Neural progenitor cell (in vitro differentiated cells): ENCODE results near the gene GPR107. TPM values are rescaled to one million over a fixed set of nuclear protein-coding genes. Genes with fewer than 3 reads are reported as not detected.

ENCODE experiments used
- DNase-seq: peaks from one replicate; pipeline ENCODE4 v3.0.0-alpha.2; 2016; ENCODE audit warnings: low spot score
- H2AFZ ChIP-seq: fragments of 200-600 bp; sonication (generic); replicated peaks from 2 replicates; pipeline ENCODE4 v1.6.1; 2016; ENCODE audit warnings: antibody characterized with exemption
- H3F3A ChIP-seq: fragments of 200-600 bp; sonication (generic); 2 replicates; pipeline ENCODE4 v1.6.1; 2016; ENCODE audit warnings: antibody characterized with exemption, low read depth
- H3K27ac ChIP-seq: fragments of 200-600 bp; sonication (generic); 2 replicates; pipeline ENCODE4 v1.5.1; 2016; ENCODE audit warnings: mild to moderate bottlenecking
- H3K27me3 ChIP-seq: fragments of 200-600 bp; sonication (generic); 2 replicates; pipeline ENCODE4 v1.6.1; 2016; ENCODE audit warnings: mild to moderate bottlenecking, moderate library complexity
- H3K36me3 ChIP-seq: fragments of 200-600 bp; sonication (generic); 2 replicates; pipeline ENCODE4 v1.5.1; 2016
- H3K4me1 ChIP-seq: fragments of 200-600 bp; sonication (generic); 2 replicates; pipeline ENCODE4 v1.6.1; 2016; ENCODE audit warnings: mixed run types
- H3K4me2 ChIP-seq: fragments of 200-600 bp; sonication (generic); 2 replicates; pipeline ENCODE4 v1.6.1; 2016
- H3K4me3 ChIP-seq: fragments of 200-600 bp; sonication (generic); 2 replicates; pipeline ENCODE4 v1.5.1; 2016
- H3K79me2 ChIP-seq: fragments of 200-600 bp; sonication (generic); 2 replicates; pipeline ENCODE4 v1.6.1; 2016; ENCODE audit warnings: low read depth
- H3K9ac ChIP-seq: fragments of 200-600 bp; sonication (generic); 2 replicates; pipeline ENCODE4 v1.6.1; 2016
- H3K9me3 ChIP-seq: fragments of 200-600 bp; sonication (generic); 2 replicates; pipeline ENCODE4 v1.5.1; 2016; ENCODE audit warnings: low read depth
- H4K20me1 ChIP-seq: fragments of 200-600 bp; sonication (generic); 2 replicates; pipeline ENCODE4 v1.6.1; 2016; ENCODE audit warnings: low read depth
- H3K27ac Mint-ChIP-seq: 3 replicates; pipeline ENCODE4 v1.8.0; 2021; ENCODE audit warnings: mixed read lengths
- H3K27me3 Mint-ChIP-seq: 2 replicates; pipeline ENCODE4 v1.8.0; 2022; ENCODE audit warnings: low read depth, mild to moderate bottlenecking, inconsistent platforms, moderate library complexity, mixed read lengths; ENCODE audit not compliant: insufficient read depth
- H3K36me3 Mint-ChIP-seq: 3 replicates; pipeline ENCODE4 v1.8.0; 2021; ENCODE audit warnings: mixed read lengths
- H3K4me1 Mint-ChIP-seq: 3 replicates; pipeline ENCODE4 v1.8.0; 2021; ENCODE audit warnings: mixed read lengths
- H3K4me3 Mint-ChIP-seq: 3 replicates; pipeline ENCODE4 v1.8.0; 2021; ENCODE audit warnings: mild to moderate bottlenecking, moderate library complexity, mixed read lengths
- H3K9me3 Mint-ChIP-seq: 3 replicates; pipeline ENCODE4 v1.8.0; 2020; ENCODE audit warnings: mixed read lengths
- CTCF ChIP-seq: fragments of 200-600 bp; sonication (generic); IDR thresholded peaks from 2 replicates; pipeline ENCODE4 v1.5.1; 2017; ENCODE audit warnings: antibody characterized with exemption, mild to moderate bottlenecking
- EZH2 ChIP-seq: fragments of 200-600 bp; sonication (generic); IDR thresholded peaks from 2 replicates; pipeline ENCODE4 v1.6.1; 2017; ENCODE audit warnings: antibody characterized with exemption, mild to moderate bottlenecking, moderate library complexity
- EZH2phosphoT487 ChIP-seq: fragments of 200-600 bp; sonication (generic); IDR thresholded peaks from 2 replicates; pipeline ENCODE4 v1.6.1; 2017; ENCODE audit warnings: antibody characterized with exemption
- total RNA-seq: library from RNA; depleted of rRNA; stranded (reverse); fragments of >200 nt; gene quantifications from 2 replicates; pipeline ENCODE4 v1.2.3, GENCODE V29; 2015; ENCODE audit warnings: low replicate concordance

Gene GPR107
- total RNA-seq, 1 donor from 2014 or later: 33.8 TPM

- Mint-ChIP-seq H3K27ac (no peak overlapping the region), H3K36me3 (no peaks in the 10 kb centered on the region), H3K4me1 (peaks cover 19% of the 10 kb centered on the region), H3K4me3 (peak overlapping the region; percentile 91), H3K9me3 (no peaks in the 10 kb centered on the region), H3K27me3 (peaks cover 15% of the 10 kb centered on the region)
- peak overlapping the region; percentile 85 for H3K4me3 ChIP-seq
- H3K9me3 ChIP-seq: no peaks in the 10 kb centered on the region
- no peak for TF ChIP-seq CTCF
- no peak for TF ChIP-seq EZH2
- TF ChIP-seq EZH2phosphoT487: no peak
- no peak overlapping the region for H2AFZ ChIP-seq
- H4K20me1 ChIP-seq: no peaks in the 10 kb centered on the region
- H3F3A ChIP-seq: peaks cover 15% of the 10 kb centered on the region
- H3K36me3 ChIP-seq: no peaks in the 10 kb centered on the region
- H3K27me3 ChIP-seq: peaks cover 11% of the 10 kb centered on the region
- H3K79me2 ChIP-seq: peaks cover 30% of the 10 kb centered on the region
- peak overlapping the region; percentile 91 for H3K4me2 ChIP-seq
- peaks cover 3% of the 10 kb centered on the region for H3K4me1 ChIP-seq
- no peak overlapping the region for H3K9ac ChIP-seq
- no peak overlapping the region for H3K27ac ChIP-seq
- no peak for DNase-seq
These were observed 120.3 kb downstream of the GPR107 start for GRCh38 chr9:130174025-130174424.

- Mint-ChIP-seq H3K9me3 (no peaks in the 10 kb centered on the region), H3K27me3 (peaks cover 11% of the 10 kb centered on the region)
- no peak overlapping the region for H3K4me3 ChIP-seq
These were observed 121.2 kb downstream of the GPR107 start for GRCh38 chr9:130174920-130175321.

GRCh38 chr9:130175355-130175754 is 121.6 kb downstream of the GPR107 start:
- Histone ChIP-seq H2AFZ (no peak overlapping the region), H3K9me3 (no peaks in the 10 kb centered on the region), H4K20me1 (no peaks in the 10 kb centered on the region), H3K4me2 (no peak overlapping the region), H3K4me1 (peaks cover 3% of the 10 kb centered on the region), H3K4me3 (no peak overlapping the region), H3K9ac (no peak overlapping the region), H3K36me3 (no peaks in the 10 kb centered on the region), H3K79me2 (peaks cover 43% of the 10 kb centered on the region), H3K27ac (no peak overlapping the region), H3K27me3 (peaks cover 11% of the 10 kb centered on the region), H3F3A (peaks cover 15% of the 10 kb centered on the region)
- Mint-ChIP-seq H3K36me3 (no peaks in the 10 kb centered on the region), H3K27ac (no peak overlapping the region), H3K4me3 (no peak overlapping the region), H3K27me3 (peaks cover 10% of the 10 kb centered on the region), H3K4me1 (peaks cover 19% of the 10 kb centered on the region), H3K9me3 (no peaks in the 10 kb centered on the region)
- DNase-seq: no peak
- TF ChIP-seq CTCF (no peak), EZH2phosphoT487 (no peak), EZH2 (no peak)

More at GRCh38 chr9:130174920-130175321, 121.2 kb downstream of the GPR107 start:
- peaks cover 11% of the 10 kb centered on the region for H3K27me3 ChIP-seq
- DNase-seq: no peak
- no peak for TF ChIP-seq CTCF
- TF ChIP-seq EZH2phosphoT487: no peak
- no peak for TF ChIP-seq EZH2
- no peak overlapping the region for H3K4me2 ChIP-seq
- no peak overlapping the region for H3K27ac Mint-ChIP-seq
- peaks cover 19% of the 10 kb centered on the region for H3K4me1 Mint-ChIP-seq
- H3K36me3 Mint-ChIP-seq: no peaks in the 10 kb centered on the region
- H2AFZ ChIP-seq: no peak overlapping the region
- H3K36me3 ChIP-seq: no peaks in the 10 kb centered on the region
- H3K4me1 ChIP-seq: peaks cover 3% of the 10 kb centered on the region
- H3K79me2 ChIP-seq: peaks cover 39% of the 10 kb centered on the region
- H3K27ac ChIP-seq: no peak overlapping the region
- no peak overlapping the region for H3K9ac ChIP-seq
- no peaks in the 10 kb centered on the region for H3K9me3 ChIP-seq
- H4K20me1 ChIP-seq: no peaks in the 10 kb centered on the region
- peaks cover 15% of the 10 kb centered on the region for H3F3A ChIP-seq
- H3K4me3 Mint-ChIP-seq: peak overlapping the region; percentile 91
